Upper lobe of right lung (tissue), 1 donor: ENCODE data around the gene COL6A5. TPM values are rescaled to one million over a fixed set of nuclear protein-coding genes. Genes with fewer than 3 reads are reported as not detected.

ENCODE experiments used
- ATAC-seq: fragments of 200-7000 bp; cut with Tn5 transposase; one replicate; pipeline ENCODE4 v1.9.1; 2020; ENCODE audit warnings: mild to moderate bottlenecking, moderate library complexity
- DNase-seq: peaks from one replicate; pipeline ENCODE4 v3.0.0-alpha.2; 2020
- H3K27ac ChIP-seq: fragments of 200-600 bp; one replicate; pipeline ENCODE4 v1.8.0; 2022
- H3K27me3 ChIP-seq: fragments of 200-600 bp; one replicate; pipeline ENCODE4 v1.8.0; 2022; ENCODE audit warnings: mild to moderate bottlenecking
- H3K36me3 ChIP-seq: fragments of 200-600 bp; one replicate; pipeline ENCODE4 v1.8.0; 2022
- H3K4me1 ChIP-seq: fragments of 200-600 bp; one replicate; pipeline ENCODE4 v1.8.0; 2022
- H3K4me3 ChIP-seq: fragments of 200-600 bp; one replicate; pipeline ENCODE4 v1.8.0; 2022; ENCODE audit warnings: mild to moderate bottlenecking
- H3K9me3 ChIP-seq: fragments of 200-600 bp; one replicate; pipeline ENCODE4 v1.8.0; 2022
- CTCF ChIP-seq: fragments of 200-600 bp; IDR thresholded peaks from one replicate; pipeline ENCODE4 v1.8.0; 2022; ENCODE audit warnings: antibody characterized with exemption
- intact Hi-C: fragments of 100-400 bp; cut with DNase I; formaldehyde crosslinking; loops from one replicate; pipeline ENCODE4 v1.11.0; 2022
- total RNA-seq: library from RNA; stranded (reverse); fragmentation: NEBNext Ultra II Directional; extraction: Animal tissue kit (Norgen Biotek cat#: 25700); gene quantifications from one replicate; pipeline ENCODE4 v1.2.1, GENCODE V29; 2021
- donor health status: DM: no; HTN: yes; CAD: no; lungs with severe emphysema.

The COL6A5 gene
- total RNA-seq, 1 donor from 2014 or later: 6.3 TPM

- TF ChIP-seq CTCF: no peak
- ATAC-seq: no peak
- intact Hi-C loops: no loop called here
- no peaks in the 10 kb centered on the region for H3K9me3 ChIP-seq
- no peak overlapping the region for H3K27ac ChIP-seq
- no peaks in the 10 kb centered on the region for H3K36me3 ChIP-seq
- DNase-seq: no peak
- no peaks in the 10 kb centered on the region for H3K4me1 ChIP-seq
- no peaks in the 10 kb centered on the region for H3K27me3 ChIP-seq
- H3K4me3 ChIP-seq: no peak overlapping the region
Observed at GRCh38 chr3:130389743-130390478, 44.4 kb downstream of the COL6A5 start.

GRCh38 chr3:130392266-130392665, 46.8 kb downstream of the COL6A5 start:
- ATAC-seq: no peak
- no peak for TF ChIP-seq CTCF
- intact Hi-C loops: no loop called here

GRCh38 chr3:130393594-130393993, 48.1 kb downstream of the COL6A5 start:
- ATAC-seq (no peak), DNase-seq (no peak)
- H3K4me3 ChIP-seq: no peak overlapping the region
- H3K27me3 ChIP-seq: no peaks in the 10 kb centered on the region
- H3K36me3 ChIP-seq: no peaks in the 10 kb centered on the region
- no peak for TF ChIP-seq CTCF
- intact Hi-C loops: no loop called here
- H3K4me1 ChIP-seq: no peaks in the 10 kb centered on the region
- no peak overlapping the region for H3K27ac ChIP-seq
- H3K9me3 ChIP-seq: no peaks in the 10 kb centered on the region

More at GRCh38 chr3:130392266-130392665, 46.8 kb downstream of the COL6A5 start:
- no peak for DNase-seq
- Histone ChIP-seq H3K27ac (no peak overlapping the region), H3K4me1 (no peaks in the 10 kb centered on the region), H3K4me3 (no peak overlapping the region), H3K36me3 (no peaks in the 10 kb centered on the region), H3K9me3 (no peaks in the 10 kb centered on the region), H3K27me3 (no peaks in the 10 kb centered on the region)

- no peak for ATAC-seq
Observed at GRCh38 chr3:130395331-130395730, 49.9 kb downstream of the COL6A5 start.

GRCh38 chr3:130395916-130396315, 50.4 kb downstream of the COL6A5 start:
- H3K4me1 ChIP-seq: no peaks in the 10 kb centered on the region
- DNase-seq: no peak
- ATAC-seq: no peak
- no peaks in the 10 kb centered on the region for H3K27me3 ChIP-seq
- H3K27ac ChIP-seq: no peak overlapping the region
- H3K36me3 ChIP-seq: no peaks in the 10 kb centered on the region
- H3K4me3 ChIP-seq: no peak overlapping the region
- intact Hi-C loops: no loop called here
- H3K9me3 ChIP-seq: no peaks in the 10 kb centered on the region
- TF ChIP-seq CTCF: no peak

More at GRCh38 chr3:130395331-130395730, 49.9 kb downstream of the COL6A5 start:
- H3K4me1 ChIP-seq: no peaks in the 10 kb centered on the region
- no peaks in the 10 kb centered on the region for H3K27me3 ChIP-seq
- intact Hi-C loops: no loop called here
- TF ChIP-seq CTCF: no peak
- no peaks in the 10 kb centered on the region for H3K36me3 ChIP-seq
- no peak overlapping the region for H3K27ac ChIP-seq
- no peak overlapping the region for H3K4me3 ChIP-seq
- no peaks in the 10 kb centered on the region for H3K9me3 ChIP-seq
- DNase-seq: no peak

GRCh38 chr3:130404401-130404800, 58.9 kb downstream of the COL6A5 start:
- Histone ChIP-seq H3K27me3 (no peaks in the 10 kb centered on the region), H3K4me3 (no peak overlapping the region), H3K9me3 (no peaks in the 10 kb centered on the region), H3K36me3 (no peaks in the 10 kb centered on the region), H3K27ac (no peak overlapping the region), H3K4me1 (no peaks in the 10 kb centered on the region)
- DNase-seq (no peak), ATAC-seq (no peak)
- intact Hi-C loops: no loop called here
- TF ChIP-seq CTCF: no peak
